Panc1 (cell line): ENCODE measurements around the gene ELK3. TPM values are rescaled to one million over a fixed set of nuclear protein-coding genes. Genes with fewer than 3 reads are reported as not detected.

Experiments
- ATAC-seq: fragments of 200-7000 bp; cut with Tn5 transposase; 2 replicates; pipeline ENCODE4 v1.9.1; 2020; ENCODE audit warnings: mild to moderate bottlenecking, moderate library complexity
- BruUV-seq: library from RNA; stranded (reverse); fragments of 400-500 nt; replicated peaks from 2 replicates; lab custom pipeline; 2021; lab: Mats Ljungman, UMichigan
- CTCF ChIA-PET: fragments of 300-600 bp; sonication (Branson Sonifier 250); formaldehyde crosslinking; loops from one replicate; lab custom pipeline; 2022; ENCODE audit warnings: antibody characterized with exemption; lab: Charles Lee
- POLR2A ChIA-PET: fragments of 300-600 bp; sonication (Branson Sonifier 250); formaldehyde crosslinking; loops from one replicate; lab custom pipeline; 2022; ENCODE audit warnings: antibody characterized with exemption; lab: Charles Lee
- DNase-seq: peaks from one replicate; pipeline ENCODE4 v3.0.0-alpha.2; 2010; ENCODE audit warnings: low read depth, low spot score
- H3K27ac ChIP-seq: 2 replicates; pipeline ENCODE4 v1.5.1; 2011; ENCODE audit warnings: mild to moderate bottlenecking, low read length, inconsistent platforms
- H3K27me3 ChIP-seq: fragments of 200-500 bp; sonication (Bioruptor generic); 2 replicates; pipeline ENCODE4 v1.6.0; 2014; ENCODE audit warnings: low read length, inconsistent platforms; ENCODE audit not compliant: control insufficient read depth, insufficient read depth
- H3K36me3 ChIP-seq: fragments of 200-500 bp; sonication (Bioruptor generic); 2 replicates; pipeline ENCODE4 v1.5.1; 2014; ENCODE audit warnings: inconsistent platforms, mild to moderate bottlenecking, low read length, moderate library complexity; ENCODE audit not compliant: control insufficient read depth, insufficient read depth
- H3K4me1 ChIP-seq: 2 replicates; pipeline ENCODE4 v1.5.1; 2011; ENCODE audit warnings: inconsistent platforms, mild to moderate bottlenecking, low read length, moderate library complexity; ENCODE audit not compliant: control insufficient read depth, insufficient read depth
- H3K4me3 ChIP-seq, 2 experiments: 2 replicates each; pipeline ENCODE4 v1.5.1; 2011 to 2012; ENCODE audit warnings: low read depth in 2 of 2, low read length in 2 of 2, mild to moderate bottlenecking in 2 of 2, inconsistent platforms in 1 of 2, moderate library complexity in 1 of 2
- H3K9me3 ChIP-seq: fragments of 200-500 bp; sonication (Bioruptor generic); 2 replicates; pipeline ENCODE4 v1.5.1; 2014; ENCODE audit warnings: low read depth, mild to moderate bottlenecking, inconsistent platforms, low read length, moderate library complexity; ENCODE audit not compliant: control insufficient read depth, insufficient read depth
- CTCF ChIP-seq: fragments of 450-650 bp; IDR thresholded peaks from 2 replicates; pipeline ENCODE4 v1.5.1; 2017; ENCODE audit warnings: mild to moderate bottlenecking
- POLR2AphosphoS5 ChIP-seq: IDR thresholded peaks from 2 replicates; pipeline ENCODE4 v1.6.1; 2012; ENCODE audit warnings: mild to moderate bottlenecking, low read depth, low read length, moderate library complexity
- SIN3A ChIP-seq: IDR thresholded peaks from 2 replicates; pipeline ENCODE4 v1.6.1; 2012; ENCODE audit warnings: low read depth, mild to moderate bottlenecking, low read length, moderate library complexity, borderline replicate concordance; ENCODE audit not compliant: insufficient read depth
- TCF7L2 ChIP-seq: IDR thresholded peaks from 2 replicates; pipeline ENCODE4 v1.6.1; 2011; ENCODE audit warnings: mild to moderate bottlenecking, low read depth, low read length, inconsistent platforms
- in situ Hi-C: cut with HindIII; loops from 2 replicates; pipeline ENCODE4 v1.10.0; 2016; ENCODE audit warnings: low sequenced_read_pairs, low pct_unique_long_range_greater_than_20kb
- intact Hi-C: fragments of 100-400 bp; cut with micrococcal nuclease; formaldehyde crosslinking; loops from one replicate; pipeline ENCODE4 v1.10.0; 2022; ENCODE audit not compliant: unreplicated experiment
- total RNA-seq: library from RNA; stranded (reverse); gene quantifications from one replicate; pipeline ENCODE4 v1.2.1, GENCODE V29; 2021; ENCODE audit not compliant: unreplicated experiment
- TF ChIP-seq, protein P1 (sequence below), 2 experiments: IDR thresholded peaks; 2 replicates each; pipeline ENCODE4 v1.6.1; 2011 to 2012; ENCODE audit warnings: low read depth in 2 of 2, control low read depth in 1 of 2, low read length in 1 of 2, mild to moderate bottlenecking in 1 of 2, moderate library complexity in 1 of 2; ENCODE audit not compliant: insufficient read depth in 1 of 2

Gene ELK3
- total RNA-seq, 1 experiment from 2014 or later = 25.1 TPM

GRCh38 chr12:96255077-96255476 lies 60.9 kb downstream of the ELK3 start:
- ChIA-PET CTCF (no interaction called here), POLR2A (no interaction called here)
- Histone ChIP-seq H3K4me3 (no peak overlapping the region), H3K27me3 (no peaks in the 10 kb centered on the region), H3K27ac (no peak overlapping the region), H3K9me3 (no peaks in the 10 kb centered on the region), H3K36me3 (no peaks in the 10 kb centered on the region), H3K4me1 (0 out of 2 replicates have a peak, but pooled peaks cover 7% of the 10 kb centered on the region)
- DNase-seq (no peak), ATAC-seq (no peak)
- in situ Hi-C loops = no loop called here
- no TSS peak for BruUV-seq
- intact Hi-C loops = no loop called here
- no peak for TF ChIP-seq CTCF
- no peak for TF ChIP-seq POLR2AphosphoS5
- TF ChIP-seq, protein P1, sequence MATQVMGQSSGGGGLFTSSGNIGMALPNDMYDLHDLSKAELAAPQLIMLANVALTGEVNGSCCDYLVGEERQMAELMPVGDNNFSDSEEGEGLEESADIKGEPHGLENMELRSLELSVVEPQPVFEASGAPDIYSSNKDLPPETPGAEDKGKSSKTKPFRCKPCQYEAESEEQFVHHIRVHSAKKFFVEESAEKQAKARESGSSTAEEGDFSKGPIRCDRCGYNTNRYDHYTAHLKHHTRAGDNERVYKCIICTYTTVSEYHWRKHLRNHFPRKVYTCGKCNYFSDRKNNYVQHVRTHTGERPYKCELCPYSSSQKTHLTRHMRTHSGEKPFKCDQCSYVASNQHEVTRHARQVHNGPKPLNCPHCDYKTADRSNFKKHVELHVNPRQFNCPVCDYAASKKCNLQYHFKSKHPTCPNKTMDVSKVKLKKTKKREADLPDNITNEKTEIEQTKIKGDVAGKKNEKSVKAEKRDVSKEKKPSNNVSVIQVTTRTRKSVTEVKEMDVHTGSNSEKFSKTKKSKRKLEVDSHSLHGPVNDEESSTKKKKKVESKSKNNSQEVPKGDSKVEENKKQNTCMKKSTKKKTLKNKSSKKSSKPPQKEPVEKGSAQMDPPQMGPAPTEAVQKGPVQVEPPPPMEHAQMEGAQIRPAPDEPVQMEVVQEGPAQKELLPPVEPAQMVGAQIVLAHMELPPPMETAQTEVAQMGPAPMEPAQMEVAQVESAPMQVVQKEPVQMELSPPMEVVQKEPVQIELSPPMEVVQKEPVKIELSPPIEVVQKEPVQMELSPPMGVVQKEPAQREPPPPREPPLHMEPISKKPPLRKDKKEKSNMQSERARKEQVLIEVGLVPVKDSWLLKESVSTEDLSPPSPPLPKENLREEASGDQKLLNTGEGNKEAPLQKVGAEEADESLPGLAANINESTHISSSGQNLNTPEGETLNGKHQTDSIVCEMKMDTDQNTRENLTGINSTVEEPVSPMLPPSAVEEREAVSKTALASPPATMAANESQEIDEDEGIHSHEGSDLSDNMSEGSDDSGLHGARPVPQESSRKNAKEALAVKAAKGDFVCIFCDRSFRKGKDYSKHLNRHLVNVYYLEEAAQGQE (IDR thresholded peaks at IDR 0.05; ENCODE audit: insufficient read depth in 1 of 2, low read depth in 2 of 2, low read length in 1 of 2) = no peak
- TF ChIP-seq TCF7L2 = no peak
- no peak for TF ChIP-seq SIN3A

DNA sequence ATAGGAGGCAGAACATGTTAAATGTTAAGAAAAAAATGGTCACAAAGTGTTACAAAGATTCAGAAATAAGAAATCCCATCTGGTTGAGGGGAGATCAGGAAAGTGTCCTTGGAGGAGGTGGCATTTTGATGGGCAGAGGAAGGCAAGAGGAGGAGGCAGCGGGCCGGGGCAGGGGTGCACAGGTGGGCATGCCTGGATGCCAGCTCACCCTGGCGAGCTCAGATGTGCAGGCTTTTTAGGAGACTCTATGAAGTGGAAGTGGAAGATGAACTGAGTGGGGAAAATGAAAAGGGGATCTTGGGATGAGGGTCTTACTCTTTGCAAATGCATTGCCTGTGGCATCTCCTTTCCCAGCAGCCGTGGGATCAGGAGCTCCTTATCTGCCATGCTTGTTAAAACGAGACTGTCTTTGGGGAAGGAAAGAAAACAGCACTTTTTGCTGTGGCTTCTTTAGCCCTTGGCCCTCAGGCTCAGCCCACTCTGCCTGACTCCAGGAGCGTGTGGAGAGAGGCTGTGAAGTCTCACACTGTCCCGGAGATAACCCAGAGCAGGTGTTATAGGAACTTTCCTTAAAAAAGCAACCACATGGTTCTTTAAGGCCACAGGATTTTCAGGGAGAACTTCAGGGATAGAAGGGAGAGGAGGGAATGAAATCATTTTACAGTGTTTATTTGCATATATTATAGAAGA lies 62.6 kb downstream of the ELK3 start:
- no peak for DNase-seq
- TF ChIP-seq SIN3A (no peak), TCF7L2 (no peak), CTCF (no peak), POLR2AphosphoS5 (no peak)
- TF ChIP-seq, protein P1 (IDR thresholded peaks at IDR 0.05; ENCODE audit: insufficient read depth in 1 of 2, low read depth in 2 of 2, low read length in 1 of 2) = no peak
- Histone ChIP-seq H3K27ac (no peak overlapping the region), H3K36me3 (no peaks in the 10 kb centered on the region), H3K9me3 (no peaks in the 10 kb centered on the region), H3K4me3 (no peak overlapping the region), H3K4me1 (0 out of 2 replicates have a peak, but pooled peaks cover 7% of the 10 kb centered on the region), H3K27me3 (no peaks in the 10 kb centered on the region)
- ATAC-seq = no peak
- BruUV-seq = no TSS peak
- in situ Hi-C loops (no loop called here), intact Hi-C loops (no loop called here)
- ChIA-PET POLR2A (no interaction called here), CTCF (no interaction called here)
